ENCODE results near the gene ADCY5.

Gene ADCY5

GRCh38 chr3:123339302-123339701 is 109.6 kb downstream of the ADCY5 start:
- no peak overlapping the region for H3K4me3 ChIP-seq (ENCODE audit: low read depth, low read length)
- DNase-seq (ENCODE audit: low read depth) = no peak
- no peak for TF ChIP-seq CTCF (IDR thresholded peaks at IDR 0.05; ENCODE audit: low read depth, low read length, missing control alignments)

DNA sequence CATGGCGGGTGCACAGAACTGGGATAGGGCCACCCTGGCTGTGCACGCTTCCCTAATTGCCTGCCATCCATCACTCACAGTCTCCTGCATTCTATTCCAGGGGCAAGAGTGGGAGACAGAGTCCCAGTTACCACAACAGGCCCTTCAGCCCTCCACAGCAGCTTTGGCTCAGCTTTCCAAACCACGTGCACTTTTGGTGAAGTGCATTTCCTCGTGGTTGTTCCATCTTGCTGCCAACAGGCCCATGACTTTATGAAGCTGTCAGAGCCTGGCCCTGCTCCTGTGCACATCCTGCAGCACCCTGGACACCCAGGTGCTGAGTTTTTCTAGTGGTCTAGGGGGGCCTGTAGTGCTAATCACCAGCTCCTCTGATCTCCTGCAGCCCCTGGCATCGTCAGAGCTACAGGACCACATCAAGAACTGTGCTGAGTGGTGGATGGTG is 110.2 kb downstream of the ADCY5 start:
- H3K4me3 ChIP-seq (ENCODE audit: low read depth, low read length) = no peak overlapping the region
- DNase-seq (ENCODE audit: low read depth) = no peak
- no peak for TF ChIP-seq CTCF (IDR thresholded peaks at IDR 0.05; ENCODE audit: low read depth, low read length, missing control alignments)

- TF ChIP-seq CTCF (IDR thresholded peaks at IDR 0.05; ENCODE audit: low read depth, low read length, missing control alignments) = no peak
These were observed 110.8 kb downstream of the ADCY5 start for GRCh38 chr3:123337948-123338619.

DNA sequence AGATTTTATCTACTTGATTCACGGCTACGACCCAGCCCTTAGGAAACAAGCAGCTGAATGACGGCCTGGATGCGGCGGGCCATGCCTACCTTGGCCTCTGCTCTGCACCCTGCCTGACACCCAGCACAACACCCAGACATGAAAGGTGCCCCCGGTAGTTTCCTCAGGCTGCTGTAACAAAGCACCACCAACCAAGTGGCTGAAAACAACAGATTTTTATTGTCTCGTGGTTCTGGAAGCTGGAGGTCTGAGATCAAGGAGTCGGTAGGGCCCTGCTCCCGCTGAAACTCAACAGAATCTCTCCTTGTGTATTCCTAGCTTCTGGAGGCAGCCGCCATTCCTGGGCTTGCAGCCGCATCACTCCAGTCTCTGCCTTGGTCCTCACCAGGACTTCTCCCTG is 111.7 kb downstream of the ADCY5 start:
- DNase-seq (ENCODE audit: low read depth) = no peak
- TF ChIP-seq CTCF (IDR thresholded peaks at IDR 0.05; ENCODE audit: low read depth, low read length, missing control alignments) = no peak

More at GRCh38 chr3:123337948-123338619, 110.8 kb downstream of the ADCY5 start:
- no peak for DNase-seq (ENCODE audit: low read depth)
- H3K4me3 ChIP-seq (ENCODE audit: low read depth, low read length) = no peak overlapping the region

DNA sequence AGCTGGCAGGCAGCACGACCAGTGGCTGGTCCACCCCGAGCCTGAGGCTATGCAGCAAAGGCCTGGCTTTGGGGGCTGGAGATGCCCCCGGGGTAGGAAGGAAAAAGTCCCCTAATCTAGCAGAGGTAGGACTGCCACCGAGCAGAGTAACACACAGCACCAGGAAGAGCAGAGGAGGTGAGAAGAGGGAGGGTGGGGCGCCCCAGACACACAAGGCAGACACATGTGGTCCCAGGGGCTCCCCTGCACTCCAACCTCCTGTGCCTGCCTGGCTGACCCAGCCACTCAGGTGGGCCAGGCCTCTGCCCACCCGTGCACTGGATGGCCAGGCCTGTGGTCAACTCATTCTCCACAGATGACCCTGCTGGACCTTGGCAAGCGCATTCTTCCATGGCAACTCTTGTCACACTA is 112.4 kb downstream of the ADCY5 start:
- no peak overlapping the region for H3K4me3 ChIP-seq (ENCODE audit: low read depth, low read length)
- DNase-seq (ENCODE audit: low read depth) = no peak
- TF ChIP-seq CTCF (IDR thresholded peaks at IDR 0.05; ENCODE audit: low read depth, low read length, missing control alignments) = no peak

More for the DNA sequence above, 111.7 kb downstream of the ADCY5 start:
- H3K4me3 ChIP-seq (ENCODE audit: low read depth, low read length) = no peak overlapping the region

GRCh38 chr3:123336001-123336400 is 112.9 kb downstream of the ADCY5 start:
- no peak for TF ChIP-seq CTCF (IDR thresholded peaks at IDR 0.05; ENCODE audit: low read depth, low read length, missing control alignments)
- no peak for DNase-seq (ENCODE audit: low read depth)
- no peak overlapping the region for H3K4me3 ChIP-seq (ENCODE audit: low read depth, low read length)

Data from GM12864 (cell line).